ENCODE measurements around the gene DMXL2.
"Not testable (repeated sequence)": the region's sequence is repeated elsewhere in the genome, so short reads cannot be mapped to it uniquely, and the experiment has no call there.

DMXL2 gene

GRCh38 chr15:51491941-51492340, 130.6 kb downstream of the DMXL2 start:
- DNase-seq: no peak

GRCh38 chr15:51484781-51485180, 137.8 kb downstream of the DMXL2 start:
- DNase-seq: no peak

- no peak for DNase-seq
Observed at GRCh38 chr15:51483985-51484384, 138.6 kb downstream of the DMXL2 start.

GRCh38 chr15:51483520-51483919, 139.1 kb downstream of the DMXL2 start:
- no peak for DNase-seq

- DNase-seq: no peak
Observed at GRCh38 chr15:51475736-51476135, 146.8 kb downstream of the DMXL2 start.

- no peak for DNase-seq
Observed at GRCh38 chr15:51470512-51470911, 152.1 kb downstream of the DMXL2 start.

GRCh38 chr15:51460796-51461195, 161.8 kb downstream of the DMXL2 start:
- no peak for DNase-seq

GRCh38 chr15:51450001-51450400, 172.6 kb downstream of the DMXL2 start:
- no peak for DNase-seq

GRCh38 chr15:51448622-51449399, 173.8 kb downstream of the DMXL2 start:
- no peak for DNase-seq

- DNase-seq: no peak
Observed at GRCh38 chr15:51447855-51448621, 174.5 kb downstream of the DMXL2 start.

- DNase-seq: not testable (repeated sequence)
Observed at GRCh38 chr15:51446029-51446744, 176.4 kb downstream of the DMXL2 start.

- DNase-seq: no peak
Observed at GRCh38 chr15:51444807-51445206, 177.8 kb downstream of the DMXL2 start.

- no peak for DNase-seq
Observed at GRCh38 chr15:51444112-51444511, 178.5 kb downstream of the DMXL2 start.

GRCh38 chr15:51443282-51443914, 179.2 kb downstream of the DMXL2 start:
- no peak for DNase-seq

- no peak for DNase-seq
Observed at GRCh38 chr15:51438526-51438925, 184.0 kb downstream of the DMXL2 start.

- no peak for DNase-seq
Observed at GRCh38 chr15:51425517-51426040, 197.0 kb downstream of the DMXL2 start.

- DNase-seq: no peak
Observed at GRCh38 chr15:51424780-51425179, 197.8 kb downstream of the DMXL2 start.

- not testable (repeated sequence) for DNase-seq
Observed at GRCh38 chr15:51423040-51423439, 199.5 kb downstream of the DMXL2 start.

- DNase-seq: no peak
Observed at GRCh38 chr15:51416129-51416528, 206.4 kb downstream of the DMXL2 start.

- no peak for DNase-seq
Observed at GRCh38 chr15:51414256-51414860, 208.2 kb downstream of the DMXL2 start.

- no peak for DNase-seq
Observed at GRCh38 chr15:51405693-51406523, 216.7 kb downstream of the DMXL2 start.

All from SIG-M5 (cell line).